Mesothelial cell of epicardium (in vitro differentiated cells): ENCODE results near the gene FZD7. TPM values are rescaled to one million over a fixed set of nuclear protein-coding genes. Genes with fewer than 3 reads are reported as not detected.

ENCODE experiments used
- DNase-seq, 2 experiments: peaks; one replicate each; pipeline ENCODE4 v3.0.0; 2021; ENCODE audit warnings: low spot score in 2 of 2; ENCODE audit not compliant: unreplicated experiment in 2 of 2
- H3K27ac Mint-ChIP-seq: 2 replicates; pipeline ENCODE4 v1.8.0; 2021; ENCODE audit warnings: mixed read lengths
- H3K27me3 Mint-ChIP-seq: 2 replicates; pipeline ENCODE4 v1.8.0; 2021; ENCODE audit warnings: low read depth, mixed read lengths
- H3K36me3 Mint-ChIP-seq: 2 replicates; pipeline ENCODE4 v1.8.0; 2021; ENCODE audit warnings: mixed read lengths
- H3K4me1 Mint-ChIP-seq: 2 replicates; pipeline ENCODE4 v1.8.0; 2021; ENCODE audit warnings: mixed read lengths
- H3K4me3 Mint-ChIP-seq: 2 replicates; pipeline ENCODE4 v1.8.0; 2021; ENCODE audit warnings: mild to moderate bottlenecking, moderate library complexity, mixed read lengths
- H3K9me3 Mint-ChIP-seq: 2 replicates; pipeline ENCODE4 v1.8.0; 2021; ENCODE audit warnings: mixed read lengths
- CTCF ChIP-seq: fragments of 200-600 bp; sonication (generic); IDR thresholded peaks from one replicate; pipeline ENCODE4 v1.5.0; 2021; ENCODE audit warnings: antibody characterized with exemption; ENCODE audit not compliant: unreplicated experiment
- total RNA-seq: library from RNA; stranded (reverse); gene quantifications from 3 replicates; pipeline ENCODE4 v1.2.1, GENCODE V29; 2021

FZD7 gene
- total RNA-seq, 1 donor from 2014 or later, result 132 TPM

GRCh38 chr2:202064171-202064880 lies 30.7 kb downstream of the FZD7 start:
- Mint-ChIP-seq H3K4me3 (no peak overlapping the region), H3K27ac (peak overlapping the region; percentile 70), H3K27me3 (no peaks in the 10 kb centered on the region), H3K4me1 (peaks cover 46% of the 10 kb centered on the region), H3K36me3 (no peaks in the 10 kb centered on the region), H3K9me3 (no peaks in the 10 kb centered on the region)
- no peak for TF ChIP-seq CTCF
- no peak for DNase-seq

GRCh38 chr2:202064881-202065230 lies 31.2 kb downstream of the FZD7 start:
- no peak for DNase-seq
- H3K27me3 Mint-ChIP-seq, result no peaks in the 10 kb centered on the region
- TF ChIP-seq CTCF, result no peak
- H3K4me1 Mint-ChIP-seq, result peaks cover 52% of the 10 kb centered on the region
- no peaks in the 10 kb centered on the region for H3K9me3 Mint-ChIP-seq
- peak overlapping the region; percentile 28 for H3K27ac Mint-ChIP-seq
- no peak overlapping the region for H3K4me3 Mint-ChIP-seq
- H3K36me3 Mint-ChIP-seq, result no peaks in the 10 kb centered on the region

GRCh38 chr2:202065876-202066275 lies 32.2 kb downstream of the FZD7 start:
- H3K27me3 Mint-ChIP-seq, result no peaks in the 10 kb centered on the region
- no peak for DNase-seq
- H3K4me3 Mint-ChIP-seq, result no peak overlapping the region
- TF ChIP-seq CTCF, result no peak
- peaks cover 58% of the 10 kb centered on the region for H3K4me1 Mint-ChIP-seq
- H3K36me3 Mint-ChIP-seq, result no peaks in the 10 kb centered on the region
- no peak overlapping the region for H3K27ac Mint-ChIP-seq
- no peaks in the 10 kb centered on the region for H3K9me3 Mint-ChIP-seq

- H3K4me1 Mint-ChIP-seq, result peaks cover 62% of the 10 kb centered on the region
- peak overlapping the region; percentile 72 for H3K27ac Mint-ChIP-seq
- no peak overlapping the region for H3K4me3 Mint-ChIP-seq
- no peak for TF ChIP-seq CTCF
- H3K9me3 Mint-ChIP-seq, result no peaks in the 10 kb centered on the region
- H3K27me3 Mint-ChIP-seq, result no peaks in the 10 kb centered on the region
- no peak for DNase-seq
- no peaks in the 10 kb centered on the region for H3K36me3 Mint-ChIP-seq
Observed at GRCh38 chr2:202066875-202067274, 33.2 kb downstream of the FZD7 start.

- peak overlapping the region; percentile 63 for H3K27ac Mint-ChIP-seq
- no peaks in the 10 kb centered on the region for H3K36me3 Mint-ChIP-seq
- H3K4me1 Mint-ChIP-seq, result peaks cover 63% of the 10 kb centered on the region
- no peak overlapping the region for H3K4me3 Mint-ChIP-seq
- no peak for TF ChIP-seq CTCF
- no peak for DNase-seq
- H3K9me3 Mint-ChIP-seq, result no peaks in the 10 kb centered on the region
- H3K27me3 Mint-ChIP-seq, result no peaks in the 10 kb centered on the region
Observed at GRCh38 chr2:202067589-202067988, 33.9 kb downstream of the FZD7 start.
